ENCODE data around the gene EFNA2.

DNA sequence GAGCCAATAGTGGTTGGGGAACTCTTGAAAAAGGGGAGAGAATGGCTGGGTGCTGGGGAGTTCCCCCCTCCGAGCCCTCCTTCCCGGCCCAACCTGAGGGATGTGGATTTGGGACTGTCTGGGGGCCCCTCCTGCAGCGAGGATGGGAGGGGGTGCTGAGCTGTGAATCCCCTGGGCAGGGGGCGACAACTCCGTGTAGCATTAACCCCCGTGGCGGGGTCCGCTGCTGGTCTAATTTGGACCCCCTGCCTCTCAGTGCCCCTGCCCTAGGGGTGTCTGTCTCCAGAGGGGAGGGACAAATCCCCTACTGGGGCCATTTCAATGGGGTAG, 27.5 kb upstream of the EFNA2 start:
- TF ChIP-seq ARNT (IDR thresholded peaks at IDR 0.05), result no peak
- no peak for TF ChIP-seq SUZ12 (IDR thresholded peaks at IDR 0.05)
- TF ChIP-seq SP1 (IDR thresholded peaks at IDR 0.05), result no peak
- TF ChIP-seq FOXA1 (IDR thresholded peaks at IDR 0.05), result no peak
- TF ChIP-seq BHLHE40 (IDR thresholded peaks at IDR 0.05; ENCODE audit: borderline replicate concordance), result no peak
- TF ChIP-seq L3MBTL2 (conservative IDR thresholded peaks at IDR 0.05), result no peak

Measured in HEK293T (cell line).